ENCODE data around the gene XRCC3. TPM values are rescaled to one million over a fixed set of nuclear protein-coding genes. Genes with fewer than 3 reads are reported as not detected.

Gene XRCC3
- total RNA-seq, 1 experiment from 2014 or later = 61.3 TPM

DNA sequence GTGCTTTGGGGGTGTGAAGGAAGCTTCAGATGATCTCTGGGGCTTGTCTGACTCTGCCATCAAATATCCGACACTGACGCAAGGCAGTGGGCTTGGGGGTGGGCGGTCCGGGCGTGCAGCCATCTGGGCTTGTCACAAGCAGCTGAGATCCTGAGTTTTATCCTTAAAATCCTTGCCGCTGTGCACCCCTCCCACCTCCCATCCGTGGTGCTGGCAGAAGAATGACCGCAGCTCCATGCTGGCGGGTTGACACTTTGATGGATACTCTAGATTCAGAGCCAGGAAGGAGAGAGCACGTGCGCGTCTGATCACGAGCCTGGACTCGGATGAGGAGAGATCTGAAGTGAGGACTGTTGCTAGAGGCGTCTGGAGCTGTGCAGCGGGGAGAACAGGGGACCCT is 3.3 kb upstream of the XRCC3 start:
- ChIA-PET CTCF (no interaction called here), POLR2A (ENCODE audit: unreplicated experiment) (no interaction called here)
- no peak overlapping the region for H2AFZ ChIP-seq (ENCODE audit: low read length)
- DNase-seq (no peak), ATAC-seq (no peak)
- no peaks in the 10 kb centered on the region for H4K20me1 ChIP-seq (ENCODE audit: low read length)
- intact Hi-C loops (cut with micrococcal nuclease) = loop anchor here (10.0 kb wide), 1 partner anchor 144 kb away; no protein-coding TSS in a partner anchor
- no peak overlapping the region for H3K4me3 ChIP-seq (ENCODE audit: low read length)
- H3K9ac ChIP-seq (ENCODE audit: low read length) = no peak overlapping the region
- H3K27me3 ChIP-seq (ENCODE audit: low read length) = no peaks in the 10 kb centered on the region
- TF ChIP-seq EZH2 (IDR thresholded peaks at IDR 0.05; ENCODE audit: low read length, unreplicated experiment) (no peak), CTCF (conservative IDR thresholded peaks at IDR 0.05; ENCODE audit: low read depth, low read length) (no peak), EZH2phosphoT487 (IDR thresholded peaks at IDR 0.05; ENCODE audit: borderline replicate concordance, low read length) (no peak)
- no peaks in the 10 kb centered on the region for H3K36me3 ChIP-seq (ENCODE audit: low read depth, low read length)
- peaks cover 4% of the 10 kb centered on the region for H3F3A ChIP-seq (ENCODE audit: low read length, unreplicated experiment)
- no peaks in the 10 kb centered on the region for H3K9me3 ChIP-seq (ENCODE audit: low read length)
- peaks cover 87% of the 10 kb centered on the region for H3K79me2 ChIP-seq (ENCODE audit: low read length)
- H3K4me1 ChIP-seq (ENCODE audit: insufficient read depth, low read length) = peaks cover 34% of the 10 kb centered on the region
- H3K27ac ChIP-seq (ENCODE audit: low read length) = no peak overlapping the region
- no TSS peak for BruUV-seq (replicated peaks)
- no peaks in the 10 kb centered on the region for H3K9me2 ChIP-seq (replicated peaks; ENCODE audit: low read length)
- H3K4me2 ChIP-seq (ENCODE audit: low read length) = no peak overlapping the region

GRCh38 chr14:103716899-103717411 is 1.7 kb upstream of the XRCC3 start:
- no peaks in the 10 kb centered on the region for H4K20me1 ChIP-seq (ENCODE audit: low read length)
- H3K79me2 ChIP-seq (ENCODE audit: low read length) = peaks cover 84% of the 10 kb centered on the region
- ATAC-seq (no peak), DNase-seq (no peak)
- TSS peak; percentile 43 for BruUV-seq (replicated peaks)
- H3K27ac ChIP-seq (ENCODE audit: low read length) = no peak overlapping the region
- H3K9ac ChIP-seq (ENCODE audit: low read length) = peak overlapping the region; percentile 77
- POLR2A ChIA-PET (ENCODE audit: unreplicated experiment) = no interaction called here
- no peaks in the 10 kb centered on the region for H3K27me3 ChIP-seq (ENCODE audit: low read length)
- CTCF ChIA-PET = no interaction called here
- no peak for TF ChIP-seq EZH2phosphoT487 (IDR thresholded peaks at IDR 0.05; ENCODE audit: borderline replicate concordance, low read length)
- TF ChIP-seq CTCF (conservative IDR thresholded peaks at IDR 0.05; ENCODE audit: low read depth, low read length) = no peak
- TF ChIP-seq EZH2 (IDR thresholded peaks at IDR 0.05; ENCODE audit: low read length, unreplicated experiment) = no peak
- no peaks in the 10 kb centered on the region for H3K36me3 ChIP-seq (ENCODE audit: low read depth, low read length)
- intact Hi-C loops (cut with micrococcal nuclease) = loop anchor here (10.0 kb wide), 1 partner anchor 142 kb away; no protein-coding TSS in a partner anchor
- peaks cover under 1% of the 10 kb centered on the region for H3F3A ChIP-seq (ENCODE audit: low read length, unreplicated experiment)
- H3K4me2 ChIP-seq (ENCODE audit: low read length) = peak overlapping the region; percentile 99
- H3K4me3 ChIP-seq (ENCODE audit: low read length) = peak overlapping the region; percentile 87
- peaks cover 46% of the 10 kb centered on the region for H3K4me1 ChIP-seq (ENCODE audit: insufficient read depth, low read length)
- H3K9me3 ChIP-seq (ENCODE audit: low read length) = no peaks in the 10 kb centered on the region
- H2AFZ ChIP-seq (ENCODE audit: low read length) = peak overlapping the region; percentile 51; the same call in 1 of the 2 replicates
- no peaks in the 10 kb centered on the region for H3K9me2 ChIP-seq (replicated peaks; ENCODE audit: low read length)

- H3K27me3 ChIP-seq (ENCODE audit: low read length) = no peaks in the 10 kb centered on the region
- TF ChIP-seq CTCF (conservative IDR thresholded peaks at IDR 0.05; ENCODE audit: low read depth, low read length) = no peak
- TF ChIP-seq EZH2 (IDR thresholded peaks at IDR 0.05; ENCODE audit: low read length, unreplicated experiment) = no peak
- no peak for TF ChIP-seq EZH2phosphoT487 (IDR thresholded peaks at IDR 0.05; ENCODE audit: borderline replicate concordance, low read length)
- H3K9me2 ChIP-seq (replicated peaks; ENCODE audit: low read length) = no peaks in the 10 kb centered on the region
- ATAC-seq (0 out of 2 replicates have a peak, but pooled peaks have one; percentile 0), DNase-seq (no peak)
- H4K20me1 ChIP-seq (ENCODE audit: low read length) = no peaks in the 10 kb centered on the region
- peak overlapping the region; percentile 51 for H2AFZ ChIP-seq (ENCODE audit: low read length)
- intact Hi-C loops (cut with micrococcal nuclease) = loop anchor here (10.0 kb wide), 1 partner anchor 141 kb away; no protein-coding TSS in a partner anchor
- POLR2A ChIA-PET (ENCODE audit: unreplicated experiment) = no interaction called here
- peak overlapping the region; percentile 99 for H3K4me2 ChIP-seq (ENCODE audit: low read length)
- no peaks in the 10 kb centered on the region for H3K9me3 ChIP-seq (ENCODE audit: low read length)
- H3K27ac ChIP-seq (ENCODE audit: low read length) = no peak overlapping the region
- peak overlapping the region; percentile 87 for H3K4me3 ChIP-seq (ENCODE audit: low read length)
- H3K9ac ChIP-seq (ENCODE audit: low read length) = peak overlapping the region; percentile 77
- H3K79me2 ChIP-seq (ENCODE audit: low read length) = peaks cover 81% of the 10 kb centered on the region
- BruUV-seq (replicated peaks) = no TSS peak
- CTCF ChIA-PET = interaction anchor here (1.0 kb wide), 1 partner anchor 88 kb away, joined by 3 read pairs; no protein-coding TSS in a partner anchor
- H3K4me1 ChIP-seq (ENCODE audit: insufficient read depth, low read length) = peaks cover 47% of the 10 kb centered on the region
- no peaks in the 10 kb centered on the region for H3K36me3 ChIP-seq (ENCODE audit: low read depth, low read length)
- no peaks in the 10 kb centered on the region for H3F3A ChIP-seq (ENCODE audit: low read length, unreplicated experiment)
Observed at GRCh38 chr14:103716091-103716801, 995 bp upstream of the XRCC3 start.
